ENCODE measurements around the gene CYTH4.

- TF ChIP-seq POLR2A (IDR thresholded peaks at IDR 0.05; ENCODE audit: low read length) (no peak), GATA1 (IDR thresholded peaks at IDR 0.05; ENCODE audit: low read depth, low read length) (no peak)
These were observed 493 bp upstream of the CYTH4 start for GRCh38 chr22:37281646-37282384.

Measured in erythroblast (primary cell).